ENCODE results near the gene MYO1G.

Gene MYO1G

DNA sequence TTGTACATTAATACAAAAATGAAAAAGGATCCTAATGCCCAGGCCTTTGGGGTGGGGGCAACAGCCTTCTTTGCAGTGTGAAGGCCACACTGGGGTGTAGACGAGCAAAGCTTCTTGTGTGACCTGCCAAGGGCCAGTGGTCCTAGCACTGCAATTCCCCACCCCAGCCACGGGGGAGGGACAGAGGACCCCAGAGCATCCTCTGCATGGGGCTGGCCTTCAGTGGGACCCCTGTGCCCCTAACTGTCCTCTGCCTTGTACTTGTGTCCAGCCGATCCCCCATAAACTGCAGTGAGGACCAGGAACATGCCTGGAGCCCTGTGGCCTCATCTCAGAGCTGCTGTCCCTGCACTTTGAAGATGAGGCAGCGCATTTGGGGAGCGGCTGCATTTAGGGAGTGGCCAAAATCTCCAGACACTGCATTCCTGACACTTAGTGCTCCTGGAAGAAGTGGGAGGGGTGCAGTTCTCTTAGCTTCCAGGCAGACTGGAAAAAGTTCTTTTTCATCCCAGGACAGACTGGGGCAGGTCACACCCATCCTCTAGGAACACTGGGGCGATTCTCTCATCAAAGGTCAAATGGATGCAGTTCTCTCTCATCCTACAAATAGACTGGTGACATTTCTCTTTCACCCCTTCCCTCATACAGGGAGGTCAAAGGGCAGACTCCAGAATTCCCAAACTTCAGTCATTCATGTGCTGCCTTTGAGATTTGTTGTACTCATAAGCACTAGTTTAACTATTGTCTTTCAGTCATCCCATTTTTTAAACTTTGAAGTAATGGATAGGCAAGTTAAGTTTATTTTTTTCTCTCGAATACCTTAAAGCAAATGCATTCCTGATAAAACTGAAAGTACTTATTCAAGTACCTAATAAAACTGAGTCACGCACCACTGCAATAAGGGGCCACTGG lies 922 bp upstream of the MYO1G start:
- Mint-ChIP-seq H3K4me3 (peak overlapping the region; percentile 100), H3K9me3 (no peaks in the 10 kb centered on the region), H3K4me1 (peaks cover 77% of the 10 kb centered on the region), H3K27me3 (no peaks in the 10 kb centered on the region), H3K36me3 (ENCODE audit: low read depth) (peaks cover 68% of the 10 kb centered on the region), H3K27ac (peak overlapping the region; percentile 99)
- DNase-seq (peak; percentile 48), ATAC-seq (no peak)

DNA sequence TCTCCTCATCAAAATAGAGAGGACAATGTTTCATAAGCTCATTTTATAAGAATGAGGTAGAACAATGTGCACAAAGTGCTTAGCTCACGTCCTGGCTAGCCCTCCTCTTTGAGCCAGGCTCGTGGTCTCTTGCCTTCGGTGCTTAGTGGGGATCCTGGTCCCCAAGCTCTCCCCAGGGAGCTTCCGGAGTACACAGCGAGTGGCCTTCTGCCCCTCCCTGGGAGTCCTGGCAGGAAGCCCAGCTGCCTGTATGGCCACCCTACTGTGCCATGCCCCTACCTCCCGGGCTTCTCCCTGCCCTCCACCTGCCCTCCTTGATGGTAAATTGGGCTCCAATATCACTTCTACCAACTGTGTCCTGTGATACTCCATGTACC lies 868 bp downstream of the MYO1G start:
- ATAC-seq (no peak), DNase-seq (peak; percentile 47)
- H3K27ac Mint-ChIP-seq, result peak overlapping the region; percentile 99
- peaks cover 62% of the 10 kb centered on the region for H3K36me3 Mint-ChIP-seq (ENCODE audit: low read depth)
- no peaks in the 10 kb centered on the region for H3K9me3 Mint-ChIP-seq
- no peaks in the 10 kb centered on the region for H3K27me3 Mint-ChIP-seq
- peak overlapping the region; percentile 100 for H3K4me3 Mint-ChIP-seq
- H3K4me1 Mint-ChIP-seq, result peaks cover 74% of the 10 kb centered on the region

DNA sequence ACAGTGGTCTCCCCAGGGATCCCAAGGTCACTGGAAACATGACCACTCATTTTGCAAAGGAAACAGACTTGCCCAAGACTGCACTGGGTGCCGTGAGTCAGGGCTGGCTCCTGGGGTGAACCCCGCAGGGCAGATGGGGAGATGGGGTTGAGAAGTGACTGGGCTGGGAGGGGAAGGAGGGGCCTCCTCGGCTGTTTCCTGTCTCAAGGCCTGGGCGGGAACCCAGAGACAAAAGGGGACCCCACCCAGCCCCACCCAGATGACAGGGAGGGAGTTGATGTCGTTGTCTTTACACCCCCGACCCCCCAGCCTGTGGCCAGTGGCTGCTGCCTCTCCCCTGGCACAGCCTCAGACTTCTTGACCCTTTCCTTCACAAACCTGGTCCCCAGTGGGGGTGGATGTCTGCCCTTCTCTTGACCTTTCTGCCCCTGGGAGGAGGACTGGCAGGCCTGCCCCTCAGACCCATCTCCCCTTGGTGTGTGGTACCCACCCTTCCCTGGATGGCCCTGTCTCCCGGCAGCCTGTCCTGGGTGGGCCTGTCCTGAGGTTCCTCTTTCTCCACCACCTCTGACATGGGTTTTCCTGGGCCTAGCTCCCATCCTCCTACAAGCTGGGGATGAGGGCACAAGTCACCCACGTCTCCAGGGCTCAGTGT lies 1.4 kb downstream of the MYO1G start:
- peaks cover 62% of the 10 kb centered on the region for H3K36me3 Mint-ChIP-seq (ENCODE audit: low read depth)

DNA sequence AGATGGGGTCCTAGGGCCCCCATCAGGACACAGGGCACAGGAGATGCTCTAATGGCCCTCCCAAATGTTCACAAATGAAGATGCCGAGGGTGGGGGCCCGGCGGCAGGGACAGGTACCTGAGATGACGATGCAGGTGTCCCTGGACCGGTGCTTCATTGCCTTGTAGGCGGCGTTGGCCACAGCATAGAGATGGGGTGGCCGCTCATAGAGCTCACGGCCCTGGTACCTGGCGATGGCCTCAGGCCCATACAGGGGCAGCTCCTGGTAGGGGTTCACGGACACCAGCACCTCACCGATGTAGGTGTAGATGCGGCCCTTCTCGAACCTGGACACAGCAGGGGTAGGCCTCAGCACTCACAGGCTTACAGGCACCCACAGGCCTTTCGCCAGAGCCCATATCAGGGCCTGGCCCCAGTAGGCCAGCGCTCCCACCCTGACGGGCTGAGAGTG lies 2.0 kb downstream of the MYO1G start:
- ATAC-seq (no peak), DNase-seq (no peak)
- Mint-ChIP-seq H3K27ac (peak overlapping the region; percentile 99), H3K36me3 (ENCODE audit: low read depth) (peaks cover 62% of the 10 kb centered on the region), H3K4me3 (peak overlapping the region; percentile 100), H3K4me1 (peaks cover 69% of the 10 kb centered on the region), H3K27me3 (no peaks in the 10 kb centered on the region), H3K9me3 (no peaks in the 10 kb centered on the region)

More for the DNA sequence above, 1.4 kb downstream of the MYO1G start:
- Mint-ChIP-seq H3K4me3 (peak overlapping the region; percentile 100), H3K27me3 (no peaks in the 10 kb centered on the region), H3K9me3 (no peaks in the 10 kb centered on the region), H3K27ac (peak overlapping the region; percentile 99), H3K4me1 (peaks cover 69% of the 10 kb centered on the region)
- ATAC-seq (peak; percentile 49), DNase-seq (peak; percentile 81)

DNA sequence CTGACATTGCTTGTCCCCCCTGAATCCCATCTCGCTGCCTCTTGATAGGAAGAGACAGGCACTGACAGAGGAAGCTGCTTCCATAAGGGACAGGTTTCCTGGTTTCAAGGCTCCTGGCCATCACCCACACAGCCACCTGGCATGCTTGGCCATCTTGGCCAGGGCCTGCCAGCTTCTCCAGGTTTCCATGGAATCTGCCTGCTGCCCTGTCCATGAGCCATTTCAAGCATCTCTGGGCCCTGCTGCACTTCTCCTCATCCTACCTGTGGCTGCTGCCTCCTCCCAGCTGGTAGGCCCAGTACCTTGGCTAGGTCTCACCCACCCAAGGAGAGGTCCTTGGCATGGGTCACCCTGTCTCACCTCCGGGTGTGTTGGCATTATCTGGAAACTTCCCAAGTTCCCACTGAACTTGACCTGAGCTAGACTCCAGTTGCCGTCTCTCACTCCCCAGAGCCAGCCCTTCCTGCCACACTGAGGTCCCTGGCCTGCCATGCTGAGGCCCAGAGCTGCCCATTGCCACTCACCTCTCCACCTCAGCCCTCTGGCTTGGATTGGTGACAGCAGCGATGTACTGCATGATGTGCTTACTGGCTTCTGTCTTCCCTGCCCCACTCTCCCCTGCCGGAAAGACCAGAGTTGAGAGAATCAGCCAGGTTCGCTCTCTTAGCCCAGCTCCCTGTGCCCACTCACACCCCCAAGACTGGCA lies 2.6 kb downstream of the MYO1G start:
- no peaks in the 10 kb centered on the region for H3K9me3 Mint-ChIP-seq
- peaks cover 64% of the 10 kb centered on the region for H3K4me1 Mint-ChIP-seq
- no peaks in the 10 kb centered on the region for H3K27me3 Mint-ChIP-seq

DNA sequence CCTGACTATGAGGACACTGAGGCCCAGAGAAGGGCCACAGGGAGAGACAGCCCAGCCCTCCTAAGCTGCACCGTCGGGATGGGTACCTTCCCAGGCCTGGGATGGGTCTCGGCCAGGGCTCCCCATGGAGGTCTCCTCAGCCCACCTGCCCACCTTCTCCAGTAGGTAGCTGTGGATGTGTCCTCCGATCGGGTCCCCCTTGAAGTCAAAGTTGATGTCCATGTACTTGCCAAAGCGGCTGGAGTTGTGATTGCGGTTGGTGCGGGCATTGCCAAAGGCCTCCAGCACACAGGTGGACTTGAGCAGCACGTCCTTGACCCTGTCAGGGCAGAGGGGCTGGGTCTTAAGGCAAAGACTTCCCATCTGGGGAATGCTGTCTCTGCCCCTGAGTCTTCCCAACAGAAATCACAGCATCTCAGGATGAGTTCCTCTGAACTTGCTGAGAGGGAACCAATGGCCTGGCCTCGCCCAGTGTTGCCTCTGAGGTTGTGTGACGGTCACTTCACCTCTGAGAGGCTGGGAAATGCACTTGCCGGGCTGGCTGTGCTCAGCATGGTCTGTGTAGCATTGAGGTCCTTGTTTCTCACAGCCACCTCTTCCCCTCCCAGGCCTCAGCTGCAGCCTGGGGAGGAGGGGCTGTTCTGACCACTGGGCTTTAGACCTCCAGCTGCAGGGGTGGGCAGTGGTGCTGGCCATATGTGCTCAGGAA lies 3.3 kb downstream of the MYO1G start:
- Mint-ChIP-seq H3K36me3 (ENCODE audit: low read depth) (peaks cover 68% of the 10 kb centered on the region), H3K4me1 (peaks cover 57% of the 10 kb centered on the region), H3K27me3 (no peaks in the 10 kb centered on the region), H3K27ac (peak overlapping the region; percentile 85), H3K9me3 (no peaks in the 10 kb centered on the region), H3K4me3 (peak overlapping the region; percentile 100)
- no peak for DNase-seq
- no peak for ATAC-seq

More for the DNA sequence above, 2.6 kb downstream of the MYO1G start:
- Mint-ChIP-seq H3K27ac (peak overlapping the region; percentile 85), H3K36me3 (ENCODE audit: low read depth) (peaks cover 64% of the 10 kb centered on the region), H3K4me3 (peak overlapping the region; percentile 100)
- ATAC-seq, result no peak
- no peak for DNase-seq

DNA sequence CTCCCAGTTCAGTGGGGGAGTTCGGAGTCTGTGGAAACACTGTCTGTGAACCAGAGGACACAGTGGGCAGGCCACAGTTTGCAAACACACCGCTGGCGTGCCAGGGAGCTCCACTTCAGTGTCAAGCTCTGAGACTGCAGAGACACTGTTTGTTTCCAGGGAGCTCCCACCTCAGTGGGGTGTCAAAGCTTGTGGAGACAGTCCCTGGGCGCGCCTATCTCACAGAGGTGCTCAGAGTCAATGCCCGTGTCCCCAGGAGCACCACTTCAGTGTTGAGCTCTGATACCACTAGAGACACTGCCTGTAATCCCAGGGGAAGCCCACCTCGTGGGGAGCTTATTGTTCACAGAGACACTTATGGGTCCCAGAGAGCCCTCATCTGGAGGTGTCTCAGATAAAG lies 4.3 kb downstream of the MYO1G start:
- DNase-seq (no peak), ATAC-seq (no peak)
- Mint-ChIP-seq H3K27me3 (no peaks in the 10 kb centered on the region), H3K9me3 (no peaks in the 10 kb centered on the region), H3K4me3 (peak overlapping the region; percentile 100), H3K36me3 (ENCODE audit: low read depth) (peaks cover 74% of the 10 kb centered on the region), H3K4me1 (peaks cover 47% of the 10 kb centered on the region), H3K27ac (peak overlapping the region; percentile 79)

DNA sequence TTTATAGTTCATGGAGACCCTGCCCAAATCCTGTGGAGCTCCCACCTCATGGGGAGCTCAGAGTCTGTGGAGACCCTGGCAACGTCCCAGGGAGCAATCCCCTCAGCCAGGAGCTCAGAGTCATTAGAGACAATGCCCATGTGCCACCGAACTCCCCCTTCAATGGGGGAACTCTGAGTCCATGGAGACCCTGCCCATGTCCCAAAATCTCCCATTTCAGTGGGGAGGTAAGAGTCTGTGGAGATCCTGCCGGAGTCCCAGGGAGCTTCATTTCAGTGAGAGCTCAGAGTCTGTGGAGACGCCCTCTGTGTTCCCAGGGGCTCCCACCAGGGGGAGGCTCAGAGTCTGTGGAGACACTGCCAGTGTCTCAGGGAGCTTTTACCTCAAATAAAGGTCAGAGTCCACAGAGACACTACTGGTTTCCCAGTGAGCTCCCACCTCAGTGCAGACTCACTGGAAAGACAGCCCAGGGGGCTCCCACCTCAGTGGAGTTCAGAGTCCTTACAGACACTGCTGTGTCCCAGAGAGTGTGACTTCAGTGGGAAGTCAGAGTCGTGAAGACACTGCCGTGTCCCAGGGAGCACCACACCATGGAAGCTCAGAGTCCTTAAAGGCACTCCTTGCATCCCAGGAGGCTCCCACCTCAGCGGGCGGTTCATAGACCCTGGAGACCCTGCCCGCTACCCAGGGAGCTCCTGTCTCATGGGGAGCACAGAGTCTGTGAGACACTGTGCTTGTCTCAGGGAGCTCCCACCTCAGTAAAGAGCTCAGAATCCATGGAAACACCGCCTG lies 5.0 kb downstream of the MYO1G start:
- peaks cover 77% of the 10 kb centered on the region for H3K36me3 Mint-ChIP-seq (ENCODE audit: low read depth)

DNA sequence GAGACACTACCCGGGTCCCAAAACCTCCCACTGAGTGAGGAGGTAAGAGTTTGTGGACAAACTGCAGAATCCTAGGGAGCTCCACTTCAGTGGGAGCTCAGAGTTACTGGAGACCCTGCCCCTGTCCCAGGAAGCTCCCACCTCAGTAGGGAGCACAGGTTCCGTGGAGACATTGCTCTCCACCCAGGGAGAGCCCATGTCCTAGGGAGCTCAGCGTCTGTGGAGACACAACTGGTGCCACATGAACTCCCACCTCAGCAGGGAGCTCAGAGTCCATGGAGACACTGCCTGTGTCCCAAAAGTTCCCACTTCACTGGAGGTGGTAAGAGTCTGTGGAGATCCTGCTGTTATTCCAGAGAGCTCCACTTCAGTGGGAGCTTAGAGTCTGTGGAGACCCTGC lies 6.3 kb downstream of the MYO1G start:
- no peaks in the 10 kb centered on the region for H3K27me3 Mint-ChIP-seq
- no peaks in the 10 kb centered on the region for H3K9me3 Mint-ChIP-seq
- DNase-seq (no peak), ATAC-seq (no peak)
- H3K4me1 Mint-ChIP-seq, result peaks cover 45% of the 10 kb centered on the region
- no peak overlapping the region for H3K4me3 Mint-ChIP-seq
- peaks cover 75% of the 10 kb centered on the region for H3K36me3 Mint-ChIP-seq (ENCODE audit: low read depth)
- H3K27ac Mint-ChIP-seq, result peak overlapping the region; percentile 73

More for the DNA sequence above, 5.0 kb downstream of the MYO1G start:
- peak; percentile 58 for DNase-seq
- Mint-ChIP-seq H3K4me3 (peak overlapping the region; percentile 100), H3K27me3 (no peaks in the 10 kb centered on the region), H3K4me1 (peaks cover 41% of the 10 kb centered on the region), H3K9me3 (no peaks in the 10 kb centered on the region), H3K27ac (peak overlapping the region; percentile 79)
- no peak for ATAC-seq

DNA sequence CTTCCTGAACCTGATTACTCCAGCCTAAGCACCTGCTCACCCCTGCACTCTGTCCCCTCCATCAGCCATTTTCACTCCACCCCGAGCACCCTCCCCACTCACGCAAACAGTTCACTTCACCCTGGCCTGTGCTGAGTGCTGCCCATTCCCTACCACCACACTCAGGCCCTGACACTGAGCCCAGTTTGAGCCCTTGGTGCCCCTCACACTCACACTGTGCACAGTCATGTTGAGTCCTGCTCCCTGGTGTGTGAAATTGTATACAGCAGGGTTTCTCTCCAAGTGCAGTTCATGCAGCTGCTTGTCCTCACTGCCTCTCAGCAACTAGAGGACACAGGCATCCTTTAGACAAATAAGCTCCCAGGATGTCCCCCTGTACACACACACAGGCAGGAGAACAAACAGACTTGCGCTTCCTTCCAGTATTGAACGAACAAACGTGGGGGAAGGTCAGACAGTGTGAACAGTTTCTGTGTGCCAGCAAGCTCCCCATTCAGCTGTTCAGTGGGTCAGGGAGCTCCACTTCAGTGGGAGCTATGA lies 6.8 kb downstream of the MYO1G start:
- DNase-seq (no peak), ATAC-seq (no peak)
- no peak overlapping the region for H3K4me3 Mint-ChIP-seq
- no peaks in the 10 kb centered on the region for H3K27me3 Mint-ChIP-seq
- peaks cover 44% of the 10 kb centered on the region for H3K4me1 Mint-ChIP-seq
- no peaks in the 10 kb centered on the region for H3K9me3 Mint-ChIP-seq
- H3K36me3 Mint-ChIP-seq (ENCODE audit: low read depth), result peaks cover 77% of the 10 kb centered on the region
- peak overlapping the region; percentile 73 for H3K27ac Mint-ChIP-seq

DNA sequence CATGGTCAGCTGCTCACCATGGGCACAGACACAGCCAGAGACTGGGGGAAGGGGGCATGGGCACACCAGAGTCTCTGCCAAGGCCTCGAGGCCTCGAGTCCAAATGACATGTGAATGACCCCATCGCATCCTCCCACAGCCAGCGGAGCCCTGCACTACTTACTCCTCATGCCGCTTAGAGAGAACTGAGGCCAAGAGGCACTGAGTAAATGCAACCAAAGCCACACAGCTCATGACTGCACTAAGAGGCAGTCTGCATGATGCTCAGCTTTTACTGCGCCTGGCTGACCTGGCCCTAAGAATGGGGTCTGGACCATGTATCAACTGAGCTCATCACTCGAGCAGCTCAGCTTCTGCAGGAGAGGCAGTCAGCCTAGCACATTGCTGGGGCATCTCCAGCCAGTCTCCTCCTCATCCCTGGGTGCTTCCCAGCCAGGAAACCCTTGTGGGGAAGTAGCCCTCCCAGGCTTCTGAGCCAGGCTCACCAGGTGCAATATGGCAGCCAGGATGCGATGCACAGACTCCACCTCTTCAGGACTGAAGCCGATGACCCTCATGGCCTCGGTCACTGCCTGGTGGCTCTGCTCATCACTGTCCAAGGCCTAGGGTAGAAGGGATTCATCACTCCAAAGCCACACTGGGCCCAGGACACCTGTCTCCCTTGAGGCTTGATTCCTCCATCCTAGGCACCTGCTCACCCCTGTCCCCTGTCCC lies 7.5 kb downstream of the MYO1G start:
- H3K4me3 Mint-ChIP-seq, result no peak overlapping the region
- ATAC-seq, result no peak
- H3K36me3 Mint-ChIP-seq (ENCODE audit: low read depth), result peaks cover 75% of the 10 kb centered on the region
- DNase-seq, result no peak
- H3K27ac Mint-ChIP-seq, result peak overlapping the region; percentile 73
- H3K9me3 Mint-ChIP-seq, result no peaks in the 10 kb centered on the region
- H3K4me1 Mint-ChIP-seq, result peaks cover 40% of the 10 kb centered on the region
- H3K27me3 Mint-ChIP-seq, result no peaks in the 10 kb centered on the region

DNA sequence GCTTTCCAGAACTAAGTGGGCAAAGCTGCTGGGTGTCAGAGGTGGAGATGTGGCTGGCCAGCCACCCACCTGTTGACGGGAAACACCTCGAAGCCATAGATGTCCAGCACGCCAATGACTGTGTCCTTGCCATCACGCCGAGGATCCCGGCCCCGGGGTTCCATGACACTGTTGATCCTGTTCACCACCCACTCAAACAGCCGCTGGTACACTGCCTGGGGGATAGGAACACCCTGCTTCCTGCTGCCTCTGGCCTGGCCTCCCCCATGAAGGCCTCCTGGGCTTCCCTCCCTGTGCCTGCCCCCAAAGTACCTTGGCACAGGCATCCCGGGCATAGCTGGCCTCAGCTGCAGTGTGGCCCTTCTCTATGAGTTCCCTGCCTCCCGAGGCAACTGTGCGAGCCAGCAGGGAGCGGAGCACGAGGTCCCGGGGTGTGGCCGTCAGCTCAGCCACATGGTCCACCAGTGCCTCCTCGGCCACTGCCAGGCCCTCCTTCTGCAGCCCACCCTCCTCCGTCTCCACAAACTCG lies 8.2 kb downstream of the MYO1G start:
- Mint-ChIP-seq H3K9me3 (no peaks in the 10 kb centered on the region), H3K36me3 (ENCODE audit: low read depth) (peaks cover 73% of the 10 kb centered on the region), H3K27me3 (no peaks in the 10 kb centered on the region), H3K4me1 (peaks cover 35% of the 10 kb centered on the region), H3K27ac (peak overlapping the region; percentile 27), H3K4me3 (no peak overlapping the region)
- ATAC-seq, result no peak
- DNase-seq, result no peak

Data from activated naive CD8-positive, alpha-beta T cell treated with anti-CD3 and anti-CD28 coated beads, Interleukin-2, amount 50 U/mL, for 24 hours (primary cell).